Caco-2 (cell line): ENCODE data around the gene ZC3H12C. TPM values are rescaled to one million over a fixed set of nuclear protein-coding genes. Genes with fewer than 3 reads are reported as not detected.

Experiments used
- BruUV-seq: library from RNA; stranded (reverse); fragments of 400-500 nt; replicated peaks from 2 replicates; lab custom pipeline; 2021; lab: Mats Ljungman, UMichigan
- CTCF ChIA-PET: fragments of 300-600 bp; sonication (Branson Sonifier 250); formaldehyde crosslinking; loops from one replicate; lab custom pipeline; 2022; ENCODE audit warnings: antibody characterized with exemption; lab: Charles Lee
- POLR2A ChIA-PET: fragments of 300-600 bp; sonication (Branson Sonifier 250); formaldehyde crosslinking; loops from one replicate; lab custom pipeline; 2022; ENCODE audit warnings: antibody characterized with exemption; lab: Charles Lee
- DNase-seq, 2 experiments: peaks; one replicate each; pipeline versions ENCODE4 v3.0.0 to v3.0.0-alpha.2; 2020 to 2022
- H3K27me3 ChIP-seq: replicated peaks from 2 replicates; pipeline ENCODE4 v1.6.0; 2011; ENCODE audit warnings: low read length; ENCODE audit not compliant: control insufficient read depth, insufficient read depth
- H3K36me3 ChIP-seq: 2 replicates; pipeline ENCODE4 v1.5.1; 2011; ENCODE audit warnings: low read length; ENCODE audit not compliant: control insufficient read depth, insufficient read depth
- H3K4me1 ChIP-seq: fragments of 250-450 bp; sonication (Bioruptor Pico); 2 replicates; pipeline ENCODE4 v1.5.1; 2020; ENCODE audit warnings: mild to moderate bottlenecking
- H3K4me3 ChIP-seq: 2 replicates; pipeline ENCODE4 v1.5.1; 2011; ENCODE audit warnings: low read depth, mild to moderate bottlenecking, control low read depth, low read length
- H3K9me3 ChIP-seq: fragments of 250-450 bp; sonication (Bioruptor Pico); 2 replicates; pipeline ENCODE4 v1.5.1; 2020; ENCODE audit warnings: mild to moderate bottlenecking, moderate library complexity
- H3K27ac Mint-ChIP-seq: one replicate; pipeline ENCODE4 v1.8.0; 2022; ENCODE audit warnings: mixed read lengths; ENCODE audit not compliant: unreplicated experiment
- H3K27me3 Mint-ChIP-seq: one replicate; pipeline ENCODE4 v1.8.0; 2022; ENCODE audit warnings: mixed read lengths; ENCODE audit not compliant: insufficient read depth, unreplicated experiment
- H3K36me3 Mint-ChIP-seq: one replicate; pipeline ENCODE4 v1.8.0; 2022; ENCODE audit warnings: mild to moderate bottlenecking, mixed read lengths; ENCODE audit not compliant: insufficient read depth, unreplicated experiment
- H3K4me1 Mint-ChIP-seq: one replicate; pipeline ENCODE4 v1.8.0; 2022; ENCODE audit warnings: low read depth, mixed read lengths; ENCODE audit not compliant: unreplicated experiment
- H3K4me3 Mint-ChIP-seq: one replicate; pipeline ENCODE4 v1.8.0; 2022; ENCODE audit warnings: mild to moderate bottlenecking, moderate library complexity, mixed read lengths; ENCODE audit not compliant: unreplicated experiment
- H3K9me3 Mint-ChIP-seq: one replicate; pipeline ENCODE4 v1.8.0; 2022; ENCODE audit warnings: mixed read lengths; ENCODE audit not compliant: unreplicated experiment
- intact Hi-C: fragments of 100-400 bp; cut with micrococcal nuclease; formaldehyde crosslinking; loops from one replicate; pipeline ENCODE4 v1.10.0; 2022; ENCODE audit not compliant: unreplicated experiment
- total RNA-seq: library from RNA; stranded (reverse); gene quantifications from 2 replicates; pipeline ENCODE4 v1.2.3, GENCODE V29; 2022
- TF ChIP-seq, protein P1 (sequence below), 2 experiments: fragments of 200-600 bp in 1 of 2; IDR thresholded peaks; 1 replicate in 1 of 2; 2 replicates in 1 of 2; pipeline versions ENCODE4 v1.5.1 to v1.8.0; 2011 to 2022; ENCODE audit warnings: antibody characterized with exemption in 1 of 2, control low read depth in 1 of 2, inconsistent platforms in 1 of 2, low read depth in 1 of 2, low read length in 1 of 2, mild to moderate bottlenecking in 1 of 2, moderate library complexity in 1 of 2; ENCODE audit not compliant: insufficient read depth in 1 of 2, severe bottlenecking in 1 of 2, unreplicated experiment in 1 of 2

ZC3H12C gene
- total RNA-seq, 1 experiment from 2014 or later = 11.7 TPM

DNA sequence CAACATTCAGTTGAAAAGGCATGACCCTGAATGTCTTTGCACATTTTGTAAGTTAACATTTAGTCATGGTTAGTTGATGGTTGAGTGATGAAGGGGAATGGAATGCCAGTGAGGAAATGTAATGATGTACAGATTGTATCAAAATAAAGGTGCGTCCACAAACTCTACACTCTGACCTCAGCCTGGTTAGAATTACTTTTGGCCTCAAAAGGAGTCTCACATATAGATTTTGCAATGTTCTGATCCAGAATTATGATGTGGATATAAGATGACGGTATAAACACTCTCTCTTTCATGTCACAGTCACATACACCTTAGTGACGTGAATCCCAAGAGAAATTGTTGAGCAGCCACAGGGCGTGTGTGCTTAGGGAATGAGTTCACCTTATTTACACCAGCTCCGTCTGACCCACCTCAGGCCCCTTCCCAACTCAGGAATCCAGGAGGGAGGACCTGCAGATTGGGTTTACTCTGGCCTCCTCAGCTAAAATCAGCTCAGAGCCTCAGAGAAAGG, 103.1 kb downstream of the ZC3H12C start:
- Mint-ChIP-seq H3K36me3 (peaks cover 10% of the 10 kb centered on the region), H3K27me3 (no peaks in the 10 kb centered on the region), H3K27ac (peak overlapping the region; percentile 23), H3K4me3 (no peak overlapping the region), H3K4me1 (peaks cover 29% of the 10 kb centered on the region), H3K9me3 (peaks cover 8% of the 10 kb centered on the region)
- no TSS peak for BruUV-seq
- DNase-seq = peak; percentile 51 to 70
- intact Hi-C loops = loop anchor here (1.0 kb wide), 2 partner anchors 104 to 250 kb away; no protein-coding TSS in a partner anchor
- TF ChIP-seq, protein P1, sequence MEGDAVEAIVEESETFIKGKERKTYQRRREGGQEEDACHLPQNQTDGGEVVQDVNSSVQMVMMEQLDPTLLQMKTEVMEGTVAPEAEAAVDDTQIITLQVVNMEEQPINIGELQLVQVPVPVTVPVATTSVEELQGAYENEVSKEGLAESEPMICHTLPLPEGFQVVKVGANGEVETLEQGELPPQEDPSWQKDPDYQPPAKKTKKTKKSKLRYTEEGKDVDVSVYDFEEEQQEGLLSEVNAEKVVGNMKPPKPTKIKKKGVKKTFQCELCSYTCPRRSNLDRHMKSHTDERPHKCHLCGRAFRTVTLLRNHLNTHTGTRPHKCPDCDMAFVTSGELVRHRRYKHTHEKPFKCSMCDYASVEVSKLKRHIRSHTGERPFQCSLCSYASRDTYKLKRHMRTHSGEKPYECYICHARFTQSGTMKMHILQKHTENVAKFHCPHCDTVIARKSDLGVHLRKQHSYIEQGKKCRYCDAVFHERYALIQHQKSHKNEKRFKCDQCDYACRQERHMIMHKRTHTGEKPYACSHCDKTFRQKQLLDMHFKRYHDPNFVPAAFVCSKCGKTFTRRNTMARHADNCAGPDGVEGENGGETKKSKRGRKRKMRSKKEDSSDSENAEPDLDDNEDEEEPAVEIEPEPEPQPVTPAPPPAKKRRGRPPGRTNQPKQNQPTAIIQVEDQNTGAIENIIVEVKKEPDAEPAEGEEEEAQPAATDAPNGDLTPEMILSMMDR (IDR thresholded peaks at IDR 0.05; ENCODE audit: insufficient read depth in 1 of 2, low read depth in 1 of 2, low read length in 1 of 2, severe bottlenecking in 1 of 2, unreplicated experiment in 1 of 2) = no peak
- ChIA-PET POLR2A (no interaction called here), CTCF (interaction anchor here (1.2 kb wide), 1 partner anchor 181 kb away, joined by 3 read pairs; no protein-coding TSS in a partner anchor)
- H3K27me3 ChIP-seq = no peaks in the 10 kb centered on the region
- no peak overlapping the region for H3K4me3 ChIP-seq
- H3K4me1 ChIP-seq = peaks cover 21% of the 10 kb centered on the region
- H3K9me3 ChIP-seq = no peaks in the 10 kb centered on the region; the same call in 1 of the 2 replicates
- no peaks in the 10 kb centered on the region for H3K36me3 ChIP-seq

DNA sequence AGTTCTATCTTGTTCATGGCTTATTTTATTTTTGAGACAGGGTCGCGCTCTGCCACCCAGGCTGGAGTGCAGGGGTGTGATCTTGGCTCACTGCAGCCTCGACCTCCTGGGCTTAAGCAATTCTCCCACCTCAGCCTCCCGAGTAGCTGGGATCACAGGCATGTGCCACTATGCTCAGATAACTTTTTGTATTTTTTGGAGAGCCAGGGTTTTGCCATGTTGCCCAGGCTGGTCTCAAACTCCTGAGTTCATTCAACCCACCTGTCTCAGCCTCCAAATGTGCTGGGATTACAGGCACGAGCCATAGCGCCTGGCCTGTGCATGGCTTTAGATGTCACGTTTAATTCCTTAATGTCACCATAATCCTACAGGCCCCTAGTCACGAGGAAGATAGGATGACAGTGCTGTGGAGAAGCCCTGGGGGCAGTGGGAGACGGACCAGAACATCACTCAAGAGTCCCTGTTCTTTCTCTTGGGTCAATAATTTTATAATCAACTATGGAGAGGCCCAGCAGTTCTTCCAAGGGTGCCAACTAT, 103.8 kb downstream of the ZC3H12C start:
- CTCF ChIA-PET = interaction anchor here (0.9 kb wide), 1 partner anchor 232 kb away, joined by 3 read pairs; no protein-coding TSS in a partner anchor
- H3K9me3 ChIP-seq = no peaks in the 10 kb centered on the region; the same call in 1 of the 2 replicates
- peaks cover 21% of the 10 kb centered on the region for H3K4me1 ChIP-seq
- intact Hi-C loops = loop anchor here (1.0 kb wide), 2 partner anchors 105 to 251 kb away; no protein-coding TSS in a partner anchor
- BruUV-seq = no TSS peak
- H3K36me3 Mint-ChIP-seq = peaks cover 10% of the 10 kb centered on the region
- H3K36me3 ChIP-seq = no peaks in the 10 kb centered on the region
- POLR2A ChIA-PET = no interaction called here
- no peaks in the 10 kb centered on the region for H3K27me3 ChIP-seq
- no peak for DNase-seq
- peaks cover 29% of the 10 kb centered on the region for H3K4me1 Mint-ChIP-seq
- no peak overlapping the region for H3K4me3 Mint-ChIP-seq
- peaks cover 8% of the 10 kb centered on the region for H3K9me3 Mint-ChIP-seq
- no peaks in the 10 kb centered on the region for H3K27me3 Mint-ChIP-seq
- TF ChIP-seq, protein P1 (IDR thresholded peaks at IDR 0.05; ENCODE audit: insufficient read depth in 1 of 2, low read depth in 1 of 2, low read length in 1 of 2, severe bottlenecking in 1 of 2, unreplicated experiment in 1 of 2) = no peak
- H3K4me3 ChIP-seq = no peak overlapping the region
- peak overlapping the region; percentile 23 for H3K27ac Mint-ChIP-seq

- BruUV-seq = no TSS peak
- H3K4me3 ChIP-seq = no peak overlapping the region
- TF ChIP-seq, protein P1 (IDR thresholded peaks at IDR 0.05; ENCODE audit: insufficient read depth in 1 of 2, low read depth in 1 of 2, low read length in 1 of 2, severe bottlenecking in 1 of 2, unreplicated experiment in 1 of 2) = no peak
- no peaks in the 10 kb centered on the region for H3K27me3 ChIP-seq
- Mint-ChIP-seq H3K27me3 (no peaks in the 10 kb centered on the region), H3K4me1 (peaks cover 29% of the 10 kb centered on the region), H3K4me3 (no peak overlapping the region), H3K36me3 (peaks cover 10% of the 10 kb centered on the region), H3K9me3 (peaks cover under 1% of the 10 kb centered on the region), H3K27ac (no peak overlapping the region)
- H3K9me3 ChIP-seq = no peaks in the 10 kb centered on the region
- no peak for DNase-seq
- ChIA-PET POLR2A (no interaction called here), CTCF (interaction anchor here (0.9 kb wide), 2 partner anchors 11 to 231 kb away, joined by 3 read pairs; no protein-coding TSS in a partner anchor)
- peaks cover 21% of the 10 kb centered on the region for H3K4me1 ChIP-seq
- intact Hi-C loops = no loop called here
- H3K36me3 ChIP-seq = no peaks in the 10 kb centered on the region
Observed at GRCh38 chr11:110198031-110198729, 105.0 kb downstream of the ZC3H12C start.
